GM12875 (cell line): ENCODE data around the gene WBP4.
"Not testable (repeated sequence)": the region's sequence is repeated elsewhere in the genome, so short reads cannot be mapped to it uniquely, and the experiment has no call there.

ENCODE experiments used
- H3K4me3 ChIP-seq: one replicate; pipeline ENCODE4 v1.5.1; 2011; ENCODE audit warnings: low read depth, low read length, control low read depth
- CTCF ChIP-seq: IDR thresholded peaks from 2 replicates; pipeline ENCODE4 v1.5.1; 2011; ENCODE audit warnings: low read depth, mild to moderate bottlenecking, control low read depth, inconsistent platforms, low read length, moderate library complexity, borderline replicate concordance; ENCODE audit not compliant: insufficient read depth

The WBP4 gene

GRCh38 chr13:41079725-41080124 is 18.4 kb downstream of the WBP4 start:
- no peak overlapping the region for H3K4me3 ChIP-seq
- TF ChIP-seq CTCF, result no peak

- TF ChIP-seq CTCF, result no peak
- H3K4me3 ChIP-seq, result no peak overlapping the region
Measured at GRCh38 chr13:41085961-41086585, 24.8 kb downstream of the WBP4 start.

- not testable (repeated sequence) for H3K4me3 ChIP-seq
Measured at GRCh38 chr13:41095681-41096080, 34.4 kb downstream of the WBP4 start.

GRCh38 chr13:41098761-41099160 is 37.5 kb downstream of the WBP4 start:
- no peak for TF ChIP-seq CTCF
- no peak overlapping the region for H3K4me3 ChIP-seq

GRCh38 chr13:41099986-41100385 is 38.7 kb downstream of the WBP4 start:
- TF ChIP-seq CTCF, result no peak

GRCh38 chr13:41107104-41107571 is 45.8 kb downstream of the WBP4 start:
- no peak overlapping the region for H3K4me3 ChIP-seq

More at GRCh38 chr13:41099986-41100385, 38.7 kb downstream of the WBP4 start:
- H3K4me3 ChIP-seq, result no peak overlapping the region

GRCh38 chr13:41107584-41108014 is 46.3 kb downstream of the WBP4 start:
- TF ChIP-seq CTCF, result no peak
- H3K4me3 ChIP-seq, result no peak overlapping the region

More at GRCh38 chr13:41107104-41107571, 45.8 kb downstream of the WBP4 start:
- TF ChIP-seq CTCF, result no peak

- no peak for TF ChIP-seq CTCF
- H3K4me3 ChIP-seq, result no peak overlapping the region
Measured at GRCh38 chr13:41111454-41111853, 50.1 kb downstream of the WBP4 start.
